Heart right ventricle (tissue), 16 donors: ENCODE results near the gene STK31. TPM values are rescaled to one million over a fixed set of nuclear protein-coding genes. Genes with fewer than 3 reads are reported as not detected.

ENCODE experiments used
- ATAC-seq, 8 donors: fragments of 200-7000 bp; cut with Tn5 transposase; one replicate each; pipeline ENCODE4 v1.9.1; 2020; ENCODE audit warnings: mild to moderate bottlenecking in 8 of 8, moderate library complexity in 8 of 8, moderate number of reproducible peaks in 1 of 8
- DNase-seq, 2 donors: peaks; one replicate each; pipeline ENCODE4 v3.0.0-alpha.2; 2020
- H3K27ac ChIP-seq, 10 donors: fragments of 200-600 bp; sonication (generic) in 2 of 10; one replicate each; pipeline versions ENCODE4 v1.5.0 to v1.8.0; 2020 to 2022; ENCODE audit warnings: mild to moderate bottlenecking in 3 of 10
- H3K27me3 ChIP-seq, 7 donors: fragments of 200-600 bp; one replicate each; pipeline ENCODE4 v1.8.0; 2021 to 2022; ENCODE audit warnings: mild to moderate bottlenecking in 2 of 7
- H3K36me3 ChIP-seq, 9 donors: fragments of 200-600 bp; sonication (generic) in 1 of 9; one replicate each; pipeline versions ENCODE4 v1.5.0 to v1.8.0; 2020 to 2022; ENCODE audit warnings: mild to moderate bottlenecking in 2 of 9
- H3K4me1 ChIP-seq, 9 donors: fragments of 200-600 bp; sonication (generic) in 1 of 9; one replicate each; pipeline versions ENCODE4 v1.5.0 to v1.8.0; 2020 to 2022; ENCODE audit warnings: mild to moderate bottlenecking in 4 of 9
- H3K4me3 ChIP-seq, 10 donors: fragments of 200-600 bp; sonication (generic) in 2 of 10; one replicate each; pipeline versions ENCODE4 v1.5.0 to v1.8.0; 2020 to 2022; ENCODE audit warnings: mild to moderate bottlenecking in 7 of 10, moderate library complexity in 2 of 10
- H3K9me3 ChIP-seq, 11 donors: fragments of 200-600 bp in 10 of 11; sonication (generic) in 2 of 11; one replicate each; pipeline versions ENCODE4 v1.5.0 to v1.8.0; 2013 to 2022; ENCODE audit warnings: mild to moderate bottlenecking in 2 of 11, control low read depth in 1 of 11, moderate library complexity in 1 of 11
- CTCF ChIP-seq, 9 donors: fragments of 200-600 bp; sonication (generic) in 2 of 9; IDR thresholded peaks; one replicate each; pipeline versions ENCODE4 v1.5.0 to v1.8.0; 2021 to 2022; ENCODE audit warnings: antibody characterized with exemption in 9 of 9, mild to moderate bottlenecking in 5 of 9, moderate library complexity in 1 of 9
- WGBS, 2 donors: extraction: QIAGEN DNeasy Blood & Tissue Kit; methylation state at CpG; one replicate each; pipeline ENCODE4 v1.1.7; 2013; ENCODE audit warnings: inconsistent platforms in 1 of 2; 5-methylcytosine and 5-hydroxymethylcytosine counted together
- intact Hi-C, 10 donors: fragments of 100-400 bp; cut with DNase I; formaldehyde crosslinking; loops; one replicate each; pipeline versions ENCODE4 v1.11.1 to v1.14.2; 2022
- polyA plus RNA-seq, 2 donors: library from polyadenylated mRNA; stranded (reverse); fragments of 200-250 nt; gene quantifications; one replicate each; pipeline ENCODE4 v1.2.3, GENCODE V29; 2013
- total RNA-seq, 10 donors: library from RNA; stranded (reverse); fragmentation: NEBNext Ultra II Directional in 3 of 10; extraction: Animal tissue kit (Norgen Biotek cat#: 25700) in 3 of 10; gene quantifications; one replicate each; pipeline versions ENCODE4 v1.2.1 to v1.2.4, GENCODE V29; 2021 to 2023
- donor health status: Arrhythmogenic right ventricular cardiomyopathy.
- donor health status: ischemic (EF 13 %, LVEDD 7.1; RV severe dilation, severe dysfunction).
- donor health status: healthy with polysubstance abuse.
- donor health status: DM: no; HTN: yes; CAD: no.
- donor health status: DM: no; HTN: no; CAD: no.
- donor health status: ischemic (EF 25% LVEDD 6.9; RV normal size, moderate dysfunction).
- donor health status: ischemic (EF 25% LVEDD 5.7; RV mildly dilated, moderate dysfunction).
- donor health status: healthy.
- donor health status: DM: yes; HTN: yes; CAD: no.
- donor health status: Ischemic cardiomyopathy.
- donor health status: ischemic (EF 35%, LVEDD 5.7; RV mildly dilated, moderate dysfunction).
- donor health status: nonischemic (EF 11% LVEDD 7.7; RV severe dilation, severe dysfunction).
- donor health status: DM: yes; HTN: yes; CAD: no.
- donor health status: PGD.
- donor health status: ischemic (EF 29% LVEDD 5.4; RV normal size, mild dysfunction).
- donor health status: nonischemic (EF 23%, LVEDD 6.1; RV moderate dilation, normal function).

STK31 gene
- total and polyA plus RNA-seq, 12 donors, result 0.04 to 0.72 (median 0.20) TPM; not detected in 6

- peaks cover 0 to 60% (median 4%) of the 10 kb centered on the region in 9 donors for H3K36me3 ChIP-seq
- H3K27ac ChIP-seq, result peak overlapping the region in 3 of 10 donors; percentile 29 to 48 (median 40)
- DNase-seq (no peak), ATAC-seq (peak in 1 of 8 donors; percentile 57)
- 43 to 47% methylated on average over 3 of the region's 3 CpGs for WGBS, 2 donors
- no peaks in the 10 kb centered on the region for H3K27me3 ChIP-seq
- peaks cover 0 to 23% (median 11%) of the 10 kb centered on the region in 9 donors for H3K4me1 ChIP-seq
- intact Hi-C loops, result loop anchor here in 1 of 10 donors (10.0 kb wide), 1 partner anchor 91 kb away; the partner anchor contains the start of gene CCDC126
- no peaks in the 10 kb centered on the region for H3K9me3 ChIP-seq
- TF ChIP-seq CTCF (IDR thresholded peaks at IDR 0.05), result no peak
- no peak overlapping the region for H3K4me3 ChIP-seq
Measured at GRCh38 chr7:23685731-23686130, 24.3 kb upstream of the STK31 start.

GRCh38 chr7:23687011-23687410, 23.0 kb upstream of the STK31 start:
- peak in 2 of 8 donors; percentile 47 to 62 for ATAC-seq

GRCh38 chr7:23689165-23689564, 20.9 kb upstream of the STK31 start:
- WGBS, 2 donors, result 93% methylated on average over 4 of the region's 4 CpGs
- ATAC-seq (no peak), DNase-seq (no peak)
- H3K27me3 ChIP-seq, result no peaks in the 10 kb centered on the region
- H3K9me3 ChIP-seq, result peaks cover 0 to 13% (median 0%) of the 10 kb centered on the region in 11 donors
- TF ChIP-seq CTCF (IDR thresholded peaks at IDR 0.05), result no peak
- peaks cover 0 to 14% (median 5%) of the 10 kb centered on the region in 9 donors for H3K4me1 ChIP-seq
- no peak overlapping the region for H3K27ac ChIP-seq
- intact Hi-C loops, result loop anchor here in 1 of 10 donors (10.0 kb wide), 1 partner anchor 94 kb away; the partner anchor contains the start of gene CCDC126
- peaks cover 0 to 82% (median 15%) of the 10 kb centered on the region in 9 donors for H3K36me3 ChIP-seq
- H3K4me3 ChIP-seq, result no peak overlapping the region

More at GRCh38 chr7:23687011-23687410, 23.0 kb upstream of the STK31 start:
- intact Hi-C loops, result loop anchor here in 1 of 10 donors (10.0 kb wide), 1 partner anchor 92 kb away; the partner anchor contains the start of gene CCDC126
- peak; percentile 6 to 27 for DNase-seq
- Histone ChIP-seq H3K36me3 (peaks cover 0 to 73% (median 4%) of the 10 kb centered on the region in 9 donors), H3K27ac (no peak overlapping the region), H3K9me3 (no peaks in the 10 kb centered on the region), H3K27me3 (no peaks in the 10 kb centered on the region), H3K4me3 (no peak overlapping the region), H3K4me1 (peaks cover 0 to 14% (median 5%) of the 10 kb centered on the region in 9 donors)
- no peak for TF ChIP-seq CTCF (IDR thresholded peaks at IDR 0.05)
- WGBS, 2 donors, result 51 to 54% methylated on average over 2 of the region's 2 CpGs

- no peak for ATAC-seq
- peaks cover 0 to 92% (median 27%) of the 10 kb centered on the region in 9 donors for H3K36me3 ChIP-seq
- no peak for TF ChIP-seq CTCF (IDR thresholded peaks at IDR 0.05)
- intact Hi-C loops, result no loop called here
- DNase-seq, result no peak
- H3K4me3 ChIP-seq, result no peak overlapping the region
- peaks cover 0 to 7% (median 0%) of the 10 kb centered on the region in 9 donors for H3K4me1 ChIP-seq
- H3K27me3 ChIP-seq, result no peaks in the 10 kb centered on the region
- H3K27ac ChIP-seq, result no peak overlapping the region
- 92% methylated on average over 4 of the region's 4 CpGs for WGBS, 2 donors
- H3K9me3 ChIP-seq, result peaks cover 0 to 13% (median 0%) of the 10 kb centered on the region in 11 donors
Measured at GRCh38 chr7:23691320-23691719, 18.7 kb upstream of the STK31 start.
